Astrocyte (in vitro differentiated cells and primary cell): ENCODE measurements around the gene SUGCT.
"Not testable (repeated sequence)": the region's sequence is repeated elsewhere in the genome, so short reads cannot be mapped to it uniquely, and the experiment has no call there.

ENCODE experiments used
- EZH2 ChIP-seq: IDR thresholded peaks from 2 replicates; pipeline ENCODE4 v1.6.1; 2012; ENCODE audit warnings: mild to moderate bottlenecking, low read length, inconsistent platforms; ENCODE audit not compliant: insufficient read depth
- TF ChIP-seq, protein P1 (sequence below): IDR thresholded peaks from 2 replicates; pipeline ENCODE4 v1.5.1; 2011; ENCODE audit warnings: low read depth, mild to moderate bottlenecking, inconsistent platforms, low read length, moderate library complexity; ENCODE audit not compliant: insufficient read depth

DNA sequence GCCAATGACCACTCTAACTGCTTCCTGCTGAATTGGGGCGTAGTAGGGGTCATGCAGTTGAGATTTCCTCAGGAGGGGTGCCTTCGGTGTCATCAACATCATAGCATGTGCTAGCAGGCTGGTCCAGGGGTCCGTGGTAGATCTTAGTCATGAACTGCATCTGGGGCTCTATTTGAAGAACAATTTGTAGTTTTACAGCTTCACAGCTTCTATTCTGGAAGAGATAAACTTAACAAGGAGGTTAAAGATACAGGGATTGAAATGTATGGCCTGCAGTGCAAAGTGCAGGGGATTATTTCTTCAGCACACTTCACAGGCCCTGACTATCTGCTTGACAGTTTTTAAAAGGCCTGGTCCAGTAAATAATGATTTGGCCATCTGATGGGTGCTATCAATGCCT, 33.5 kb downstream of the SUGCT start:
- TF ChIP-seq, protein P1, sequence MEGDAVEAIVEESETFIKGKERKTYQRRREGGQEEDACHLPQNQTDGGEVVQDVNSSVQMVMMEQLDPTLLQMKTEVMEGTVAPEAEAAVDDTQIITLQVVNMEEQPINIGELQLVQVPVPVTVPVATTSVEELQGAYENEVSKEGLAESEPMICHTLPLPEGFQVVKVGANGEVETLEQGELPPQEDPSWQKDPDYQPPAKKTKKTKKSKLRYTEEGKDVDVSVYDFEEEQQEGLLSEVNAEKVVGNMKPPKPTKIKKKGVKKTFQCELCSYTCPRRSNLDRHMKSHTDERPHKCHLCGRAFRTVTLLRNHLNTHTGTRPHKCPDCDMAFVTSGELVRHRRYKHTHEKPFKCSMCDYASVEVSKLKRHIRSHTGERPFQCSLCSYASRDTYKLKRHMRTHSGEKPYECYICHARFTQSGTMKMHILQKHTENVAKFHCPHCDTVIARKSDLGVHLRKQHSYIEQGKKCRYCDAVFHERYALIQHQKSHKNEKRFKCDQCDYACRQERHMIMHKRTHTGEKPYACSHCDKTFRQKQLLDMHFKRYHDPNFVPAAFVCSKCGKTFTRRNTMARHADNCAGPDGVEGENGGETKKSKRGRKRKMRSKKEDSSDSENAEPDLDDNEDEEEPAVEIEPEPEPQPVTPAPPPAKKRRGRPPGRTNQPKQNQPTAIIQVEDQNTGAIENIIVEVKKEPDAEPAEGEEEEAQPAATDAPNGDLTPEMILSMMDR: not testable (repeated sequence)
- not testable (repeated sequence) for TF ChIP-seq EZH2
